Hindlimb muscle (tissue), 1 donor: ENCODE data around the gene INVS. TPM values are rescaled to one million over a fixed set of nuclear protein-coding genes. Genes with fewer than 3 reads are reported as not detected.
"Not testable (repeated sequence)": the region's sequence is repeated elsewhere in the genome, so short reads cannot be mapped to it uniquely, and the experiment has no call there.

Experiments used
- DNase-seq: peaks from one replicate; pipeline ENCODE4 v3.0.0-alpha.2; 2013
- polyA plus RNA-seq: library from polyadenylated mRNA; unstranded; fragments of 120-200 nt; gene quantifications from one replicate; pipeline ENCODE4 v1.2.1, GENCODE V29; 2013; ENCODE audit not compliant: insufficient read length

INVS gene
- polyA plus RNA-seq, 1 donor, result 11.9 TPM

DNA sequence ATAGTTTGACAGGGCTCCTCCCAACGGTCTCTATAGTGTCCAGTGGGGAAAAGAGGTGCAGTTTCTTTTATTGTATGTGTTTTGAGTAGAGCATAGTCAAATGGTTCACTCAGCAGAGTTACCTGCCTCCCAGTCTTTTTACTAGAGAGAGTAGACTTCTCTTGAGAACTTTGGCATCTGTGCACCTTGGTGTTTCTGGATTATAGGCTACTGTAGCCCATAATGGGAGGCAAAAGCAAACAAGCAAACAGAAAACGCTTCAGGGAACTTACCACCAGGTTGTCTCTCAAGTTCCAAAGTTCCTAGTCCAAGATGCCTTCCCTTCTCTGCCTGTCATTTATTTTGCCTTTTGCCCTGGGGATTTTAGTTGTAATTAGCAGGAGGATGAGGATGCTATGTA is 26.2 kb downstream of the INVS start:
- no peak for DNase-seq

DNA sequence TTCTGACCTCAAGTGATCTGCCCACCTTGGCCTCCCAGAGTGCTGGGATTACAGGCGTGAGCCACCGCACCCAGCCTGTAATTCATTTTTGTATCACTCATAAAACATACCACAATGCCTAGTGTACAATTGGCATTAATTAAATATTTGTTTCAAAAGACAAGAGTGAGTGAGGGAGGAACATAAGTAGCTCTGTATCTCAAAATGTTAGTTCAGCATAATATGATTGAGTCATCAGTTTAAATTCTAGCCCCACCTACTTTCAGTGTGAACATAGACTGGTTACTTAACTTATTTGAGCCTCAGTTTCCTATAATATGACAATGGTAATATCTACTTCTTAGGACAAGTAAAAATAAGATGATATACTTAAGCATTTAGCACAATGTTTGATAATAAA is 26.9 kb downstream of the INVS start:
- DNase-seq, result no peak

DNA sequence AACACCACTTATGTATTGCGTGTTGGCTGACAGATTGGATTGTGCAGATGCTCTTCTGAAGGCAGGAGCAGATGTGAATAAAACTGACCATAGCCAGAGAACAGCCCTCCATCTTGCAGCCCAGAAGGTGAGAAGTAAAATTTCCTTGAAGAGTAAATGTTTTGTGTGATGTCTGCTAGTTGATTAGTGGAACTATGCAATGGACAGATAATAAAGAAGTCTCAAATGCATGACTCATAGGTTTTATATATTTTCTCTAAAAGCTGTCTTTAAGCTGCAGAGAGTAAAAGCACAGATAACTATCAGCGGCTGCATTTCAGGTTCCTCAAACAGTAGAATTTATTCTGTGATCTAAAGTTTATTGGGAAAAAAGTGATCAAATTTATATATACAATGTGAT is 27.4 kb downstream of the INVS start:
- DNase-seq, result no peak

GRCh38 chr9:100129772-100130171 is 30.7 kb downstream of the INVS start:
- no peak for DNase-seq

GRCh38 chr9:100131216-100131615 is 32.2 kb downstream of the INVS start:
- peak; percentile 42 for DNase-seq

DNA sequence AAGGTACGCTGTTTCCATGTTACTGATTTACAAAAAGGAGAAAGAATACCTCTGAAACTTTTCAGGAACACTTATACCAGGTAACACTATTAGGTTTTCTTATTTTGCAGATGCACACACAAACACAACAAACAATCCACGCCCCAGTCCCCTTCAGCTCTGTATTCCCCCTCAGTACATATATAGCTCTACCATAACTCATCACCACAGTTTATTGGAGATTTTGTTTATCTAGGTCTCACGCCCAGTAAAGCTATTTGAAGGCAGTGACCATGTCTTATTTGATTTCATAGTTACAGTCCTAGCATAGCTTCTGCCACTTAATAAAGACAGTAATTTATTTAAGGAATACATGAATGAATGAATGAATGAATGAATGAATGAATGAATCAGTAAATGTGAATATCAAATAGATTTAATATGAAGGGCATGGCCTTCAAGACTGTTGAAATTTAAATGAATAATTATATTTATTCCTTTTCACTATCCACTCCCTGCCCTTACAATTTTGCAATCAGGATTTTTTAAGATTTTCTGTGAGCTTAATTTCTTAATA is 32.9 kb downstream of the INVS start:
- no peak for DNase-seq

DNA sequence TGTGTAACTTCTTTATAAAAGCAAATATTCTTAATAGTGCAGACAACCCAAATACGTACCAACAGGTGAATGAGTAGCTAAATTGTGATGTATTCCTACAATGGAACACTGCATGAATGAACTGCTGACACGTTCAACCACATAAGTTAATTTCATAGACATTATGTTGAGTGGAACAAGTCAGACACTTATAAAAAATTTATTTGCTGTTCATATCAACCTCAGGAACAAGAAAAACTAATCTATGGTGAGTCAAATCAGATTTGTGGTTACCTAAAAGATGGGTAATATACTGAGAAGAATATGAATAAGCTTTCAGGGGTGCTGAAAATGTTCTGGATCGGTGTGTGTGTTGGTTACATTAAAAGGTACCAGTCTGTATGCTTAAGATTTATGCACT is 35.7 kb downstream of the INVS start:
- DNase-seq, result no peak

- DNase-seq, result not testable (repeated sequence)
These were observed 37.8 kb downstream of the INVS start for GRCh38 chr9:100136799-100137198.

DNA sequence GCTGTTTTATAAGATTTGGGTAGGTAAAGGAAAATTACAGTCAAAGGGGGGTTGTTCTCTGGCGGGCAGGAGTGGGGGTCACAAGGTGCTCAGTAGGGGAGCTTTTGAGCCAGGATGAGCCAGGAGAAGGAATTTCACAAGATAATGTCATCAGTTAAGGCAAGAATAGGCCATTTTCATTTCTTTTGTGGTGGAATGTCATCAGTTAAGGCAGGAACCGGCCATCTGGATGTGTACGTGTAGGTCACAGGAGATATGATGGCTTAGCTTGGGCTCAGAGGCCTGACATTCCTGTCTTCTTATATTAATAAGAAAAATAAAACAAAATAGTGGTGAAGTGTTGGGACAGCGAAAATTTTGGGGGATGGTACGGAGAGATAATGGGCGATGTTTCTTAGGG is 41.3 kb downstream of the INVS start:
- DNase-seq, result not testable (repeated sequence)

- DNase-seq, result not testable (repeated sequence)
These were observed 42.8 kb downstream of the INVS start for GRCh38 chr9:100141862-100142261.

DNA sequence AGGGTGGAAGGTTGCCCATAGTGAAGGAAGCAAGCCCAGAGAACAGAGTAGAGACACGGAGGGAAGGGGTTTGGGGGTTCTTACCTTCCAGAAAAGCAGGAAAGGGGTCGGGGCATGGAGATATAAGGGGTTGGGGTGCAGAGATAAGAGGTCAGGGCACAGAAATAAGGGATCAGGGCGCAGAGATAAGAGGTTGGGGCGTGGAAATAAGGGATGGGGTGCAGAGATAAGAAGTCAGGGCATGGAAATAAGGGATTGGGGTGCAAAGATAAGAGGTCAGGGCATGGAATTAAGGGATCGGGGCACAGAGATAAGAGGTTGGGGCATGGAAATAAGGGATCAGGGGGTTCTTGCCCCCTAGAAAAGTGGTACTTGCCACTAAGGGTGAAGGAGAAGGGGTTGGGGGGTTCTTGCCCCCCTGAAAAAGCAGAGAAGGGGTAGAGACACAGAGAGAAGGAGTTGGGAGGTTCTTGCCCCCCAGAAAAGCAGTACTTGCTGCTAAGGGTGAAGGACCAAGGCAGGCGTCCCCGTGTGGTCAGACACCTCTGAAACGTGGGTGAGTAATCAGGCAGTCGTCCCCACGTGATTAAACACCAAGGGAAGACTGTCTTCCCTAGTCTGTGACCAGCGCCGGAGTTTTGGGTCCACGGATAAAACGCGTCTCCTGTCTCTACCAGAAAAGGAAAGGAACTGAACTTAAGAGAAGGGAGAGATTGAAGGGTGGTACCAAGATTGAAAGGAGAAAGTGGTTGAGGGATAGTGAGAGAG is 46.3 kb downstream of the INVS start:
- DNase-seq, result not testable (repeated sequence)

- not testable (repeated sequence) for DNase-seq
These were observed 46.9 kb downstream of the INVS start for GRCh38 chr9:100145976-100146375.

DNA sequence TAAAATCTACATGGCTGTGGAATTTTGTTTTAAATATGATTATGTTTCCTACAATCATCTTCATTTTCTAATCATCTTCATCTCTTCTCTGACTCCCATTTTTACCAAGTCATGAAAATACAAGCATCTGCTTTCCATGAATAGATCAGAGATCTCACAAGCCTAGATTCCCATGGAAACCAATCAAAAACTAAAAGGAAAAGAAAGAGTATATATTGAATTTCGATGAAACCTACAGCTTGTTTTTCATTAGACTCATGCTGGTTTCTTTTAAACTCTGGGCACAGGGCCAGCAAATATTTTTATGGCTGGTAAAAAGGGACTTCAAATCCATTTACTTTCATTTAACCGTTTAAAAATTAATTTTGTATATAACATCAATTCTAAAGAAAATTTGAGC is 51.2 kb downstream of the INVS start:
- peak; percentile 16 for DNase-seq

DNA sequence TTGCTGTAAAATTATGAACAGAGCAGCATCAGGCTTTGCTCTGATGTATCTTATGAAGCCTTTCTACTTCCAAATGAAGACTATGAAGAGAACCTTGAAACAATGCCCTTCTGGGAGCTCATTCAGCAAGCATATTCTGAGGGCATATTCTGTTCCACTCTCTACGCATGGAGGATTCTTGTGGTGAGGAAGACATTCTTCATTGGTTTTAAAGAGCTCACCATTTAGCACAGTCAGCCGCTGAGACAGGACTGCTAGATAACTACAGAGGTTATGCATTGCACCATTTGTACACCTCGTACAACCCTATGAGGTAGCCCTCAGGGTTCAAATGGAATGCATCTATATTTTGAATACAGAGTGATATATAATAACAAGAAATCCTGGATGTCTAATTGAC is 61.0 kb downstream of the INVS start:
- DNase-seq, result no peak

DNA sequence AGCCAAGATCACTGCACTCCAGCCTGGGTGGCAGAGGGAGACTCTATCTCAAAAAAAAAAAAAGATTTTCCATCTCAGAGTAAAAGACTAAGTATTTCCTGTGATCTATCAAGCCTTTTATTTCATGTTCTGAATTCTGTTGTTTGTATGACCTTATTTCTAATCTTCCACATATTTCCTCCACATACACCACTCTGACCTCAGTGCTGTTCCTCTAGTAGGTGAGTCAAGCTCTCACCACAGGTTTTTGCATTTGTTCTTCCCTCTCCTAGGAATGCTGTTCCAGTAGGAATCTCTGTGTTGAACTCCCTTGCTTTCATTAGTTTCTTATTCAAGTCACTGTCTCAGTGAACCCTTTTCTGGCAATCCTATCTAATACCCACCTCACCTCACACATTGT is 68.1 kb downstream of the INVS start:
- no peak for DNase-seq

DNA sequence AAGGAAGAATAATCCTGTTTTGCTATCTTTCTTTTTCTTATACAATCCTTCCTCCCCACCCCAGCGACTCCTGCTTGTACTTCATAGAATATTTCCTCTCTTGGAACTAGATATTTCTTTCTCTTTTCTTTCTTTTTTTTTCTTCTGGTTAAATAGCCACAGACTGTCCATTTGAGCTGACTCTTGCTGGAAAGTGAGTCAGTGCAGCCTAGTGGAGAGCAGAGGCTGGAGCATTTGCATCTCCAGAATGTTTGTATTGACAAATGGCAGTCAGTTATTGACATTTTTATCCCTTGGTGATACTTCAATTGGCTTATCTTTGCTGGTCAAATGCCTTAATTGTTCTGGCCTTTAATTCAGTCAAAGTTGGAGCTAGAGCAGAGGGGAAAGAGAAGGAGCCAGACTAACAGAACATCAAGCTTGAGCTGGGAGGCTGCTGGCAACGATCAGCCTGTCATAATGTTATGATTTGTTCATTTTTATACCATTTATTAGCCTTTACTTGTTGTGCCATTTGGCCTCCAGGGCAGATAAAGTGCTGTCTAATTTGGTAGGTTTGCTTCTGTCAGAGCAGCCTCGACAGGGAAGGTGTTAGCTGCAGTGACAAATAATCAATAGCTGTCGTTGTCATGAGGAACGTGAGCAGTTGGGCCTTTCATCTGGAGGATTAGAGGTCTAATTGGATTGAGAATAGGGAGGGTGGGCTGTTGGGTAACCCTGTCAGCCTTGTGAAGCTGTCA is 69.0 kb downstream of the INVS start:
- DNase-seq, result no peak

DNA sequence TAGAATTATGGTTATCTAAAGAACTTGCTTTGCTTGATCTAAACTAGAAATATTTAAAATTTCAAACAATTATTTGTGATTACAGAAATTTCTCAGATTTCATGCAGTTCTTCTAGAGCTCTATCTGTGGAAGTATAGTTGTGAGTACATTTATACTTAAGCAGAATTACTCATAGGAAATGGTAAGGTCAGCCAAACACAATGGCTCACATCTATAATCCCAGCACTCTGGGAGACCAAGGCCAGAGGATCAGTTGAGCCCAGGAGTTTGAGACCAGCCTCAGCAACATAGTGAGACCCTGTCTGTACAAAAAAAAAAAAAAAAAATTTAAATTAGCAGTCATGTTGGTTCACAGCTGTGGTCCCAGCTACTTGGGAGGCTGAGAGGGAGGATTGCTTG is 71.0 kb downstream of the INVS start:
- DNase-seq, result no peak

GRCh38 chr9:100170556-100170955 is 71.5 kb downstream of the INVS start:
- DNase-seq, result no peak

GRCh38 chr9:100186356-100186755 is 87.3 kb downstream of the INVS start:
- no peak for DNase-seq

- no peak for DNase-seq
These were observed 91.3 kb downstream of the INVS start for GRCh38 chr9:100190339-100190738.

GRCh38 chr9:100191264-100191663 is 92.2 kb downstream of the INVS start:
- no peak for DNase-seq

GRCh38 chr9:100193078-100193477 is 94.0 kb downstream of the INVS start:
- DNase-seq, result no peak

DNA sequence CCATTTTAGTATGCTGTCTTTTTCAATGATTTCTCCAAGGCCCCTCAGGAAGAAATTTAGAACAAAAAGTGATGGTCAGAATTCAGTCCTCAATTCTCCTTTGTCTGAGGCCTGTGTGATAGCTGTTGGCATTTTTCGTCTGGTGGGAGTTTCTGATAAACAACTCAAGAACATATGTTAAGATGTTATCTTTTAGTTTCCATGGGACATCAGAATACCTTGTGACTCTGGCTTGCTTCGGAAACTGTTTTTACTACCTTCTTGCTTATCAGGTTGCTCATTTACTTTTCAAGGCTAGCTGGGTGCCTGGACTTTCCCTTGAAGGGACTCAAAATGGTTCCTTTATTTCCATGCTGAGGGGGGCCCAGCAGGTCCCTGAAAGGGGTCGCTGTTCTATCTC is 97.2 kb downstream of the INVS start:
- no peak for DNase-seq

GRCh38 chr9:100196828-100197227 is 97.8 kb downstream of the INVS start:
- no peak for DNase-seq
